ENCODE measurements around the gene SLC9A6.
"Not testable (repeated sequence)": the region's sequence is repeated elsewhere in the genome, so short reads cannot be mapped to it uniquely, and the experiment has no call there.

SLC9A6 gene

GRCh38 chrX:136028383-136028984, 43.2 kb downstream of the SLC9A6 start:
- H3K4me3 ChIP-seq (ENCODE audit: low read depth, low read length), result no peak overlapping the region

DNA sequence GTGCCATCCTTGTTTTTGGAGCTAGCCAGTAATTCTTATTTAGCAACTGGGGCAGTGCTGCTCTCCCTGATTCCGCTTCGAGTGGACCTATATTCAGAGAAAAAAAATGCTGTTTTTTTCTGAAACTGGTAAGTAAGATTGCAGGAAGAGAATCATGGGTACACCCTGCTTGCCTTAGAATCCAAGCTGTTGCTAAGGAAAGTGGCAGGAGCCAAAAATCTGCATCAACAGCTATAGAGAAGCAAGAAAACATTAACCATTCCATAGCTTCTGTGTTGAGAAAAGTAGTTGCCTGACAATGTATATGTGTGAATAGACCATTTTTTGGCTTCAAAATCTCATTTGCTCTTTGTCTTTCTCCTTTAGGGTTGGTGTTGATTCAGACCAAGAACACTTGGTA, 44.5 kb downstream of the SLC9A6 start:
- no peak overlapping the region for H3K4me3 ChIP-seq (ENCODE audit: low read depth, low read length)

GRCh38 chrX:136030303-136031191, 45.3 kb downstream of the SLC9A6 start:
- no peak overlapping the region for H3K4me3 ChIP-seq (ENCODE audit: low read depth, low read length)

GRCh38 chrX:136031626-136032025, 46.4 kb downstream of the SLC9A6 start:
- no peak overlapping the region for H3K4me3 ChIP-seq (ENCODE audit: low read depth, low read length)

GRCh38 chrX:136032370-136032769, 47.1 kb downstream of the SLC9A6 start:
- no peak overlapping the region for H3K4me3 ChIP-seq (ENCODE audit: low read depth, low read length)

- H3K4me3 ChIP-seq (ENCODE audit: low read depth, low read length), result no peak overlapping the region
Observed at GRCh38 chrX:136034668-136035067, 49.4 kb downstream of the SLC9A6 start.

GRCh38 chrX:136035663-136036062, 50.4 kb downstream of the SLC9A6 start:
- no peak overlapping the region for H3K4me3 ChIP-seq (ENCODE audit: low read depth, low read length)

DNA sequence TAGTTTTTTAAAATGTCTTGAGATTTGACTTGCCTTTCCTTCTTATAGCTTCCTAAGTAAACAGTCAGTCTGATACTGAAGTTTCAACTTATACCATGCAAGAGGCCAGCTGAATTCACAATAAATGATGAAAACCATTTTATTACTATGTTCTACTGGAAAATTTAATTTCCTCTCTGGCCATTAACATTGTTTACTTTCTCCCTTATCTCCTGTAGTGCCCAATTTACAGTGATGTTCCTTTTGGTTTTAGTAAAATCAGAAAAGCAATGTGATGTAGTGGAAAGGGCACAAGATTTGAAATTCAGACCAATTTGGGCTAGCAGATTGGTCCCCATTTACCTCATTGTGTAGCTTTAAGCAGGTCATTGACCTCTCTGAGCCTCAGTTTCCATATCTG, 54.2 kb downstream of the SLC9A6 start:
- no peak overlapping the region for H3K4me3 ChIP-seq (ENCODE audit: low read depth, low read length)

DNA sequence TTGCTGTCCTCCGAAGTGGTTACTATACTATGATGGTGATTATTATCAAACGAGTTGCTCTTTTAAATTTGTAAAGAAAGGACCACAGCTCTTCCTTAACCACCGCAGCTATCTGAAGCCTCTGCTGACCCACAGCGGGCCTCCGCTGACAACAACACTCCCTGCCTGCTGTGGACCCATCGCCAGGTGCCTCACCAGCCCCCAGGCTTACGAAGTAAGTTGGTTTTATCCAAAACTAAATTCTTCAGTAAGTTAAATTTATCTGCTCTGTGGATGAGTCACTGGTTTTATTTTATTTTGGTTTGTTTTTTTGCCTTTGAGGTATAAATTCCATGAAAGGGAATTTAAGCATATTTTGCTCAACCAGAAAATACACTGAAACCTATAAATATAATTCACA, 54.7 kb downstream of the SLC9A6 start:
- H3K4me3 ChIP-seq (ENCODE audit: low read depth, low read length), result no peak overlapping the region

GRCh38 chrX:136041254-136041812, 56.1 kb downstream of the SLC9A6 start:
- H3K4me3 ChIP-seq (ENCODE audit: low read depth, low read length), result no peak overlapping the region

DNA sequence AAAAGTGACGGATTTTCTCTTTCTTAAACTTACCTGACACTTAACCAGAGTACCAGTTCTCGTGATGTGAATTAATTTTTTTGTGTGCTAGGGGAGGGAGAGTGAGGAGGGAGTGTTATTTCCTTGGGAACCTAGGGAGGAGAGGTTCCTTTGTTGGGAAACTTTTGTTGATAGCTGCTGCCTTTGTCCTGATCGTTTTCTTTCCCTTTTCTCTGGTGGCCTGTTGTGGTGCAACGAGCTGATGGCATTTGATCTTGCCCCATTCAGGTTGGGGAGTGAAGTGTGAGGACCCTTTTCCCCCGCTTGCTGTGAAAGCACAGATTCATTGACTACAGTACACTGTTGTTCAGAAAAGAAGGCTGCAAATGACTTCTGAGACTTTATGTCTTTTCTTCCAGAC, 59.8 kb downstream of the SLC9A6 start:
- H3K4me3 ChIP-seq (ENCODE audit: low read depth, low read length), result no peak overlapping the region

DNA sequence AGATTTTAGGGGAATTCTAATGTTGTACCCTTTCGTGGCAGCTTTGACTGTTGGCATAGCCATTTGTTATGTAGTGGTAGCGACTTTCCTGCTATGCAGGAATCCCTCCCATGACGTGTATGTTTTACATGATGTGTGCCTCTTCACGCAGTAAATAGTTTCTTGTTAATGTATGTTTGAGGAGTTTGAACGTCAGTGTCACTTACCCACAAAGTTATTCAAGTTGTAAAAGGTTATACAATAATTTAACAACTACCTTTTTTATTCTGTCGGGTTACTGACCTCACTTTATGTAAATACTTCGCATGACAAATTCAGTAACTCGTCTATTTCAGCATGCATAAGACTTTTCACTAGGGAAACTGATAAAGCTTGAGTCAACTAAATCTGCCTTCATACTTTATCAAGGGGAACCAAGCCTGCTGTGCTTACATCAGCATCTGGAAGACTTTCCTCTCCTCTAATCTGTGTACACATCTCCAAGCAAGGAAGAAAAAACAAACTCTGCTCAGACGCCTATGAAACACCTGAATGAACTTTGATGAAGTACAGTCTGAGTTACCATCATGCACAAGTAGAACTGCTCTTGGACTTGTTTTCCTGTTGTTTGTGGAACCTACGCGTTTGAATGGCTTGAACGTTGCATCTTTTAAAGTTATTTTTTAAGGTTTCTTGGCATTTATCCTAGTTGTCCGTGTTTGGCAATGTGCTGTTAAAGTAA, 61.2 kb downstream of the SLC9A6 start:
- no peak overlapping the region for H3K4me3 ChIP-seq (ENCODE audit: low read depth, low read length)

DNA sequence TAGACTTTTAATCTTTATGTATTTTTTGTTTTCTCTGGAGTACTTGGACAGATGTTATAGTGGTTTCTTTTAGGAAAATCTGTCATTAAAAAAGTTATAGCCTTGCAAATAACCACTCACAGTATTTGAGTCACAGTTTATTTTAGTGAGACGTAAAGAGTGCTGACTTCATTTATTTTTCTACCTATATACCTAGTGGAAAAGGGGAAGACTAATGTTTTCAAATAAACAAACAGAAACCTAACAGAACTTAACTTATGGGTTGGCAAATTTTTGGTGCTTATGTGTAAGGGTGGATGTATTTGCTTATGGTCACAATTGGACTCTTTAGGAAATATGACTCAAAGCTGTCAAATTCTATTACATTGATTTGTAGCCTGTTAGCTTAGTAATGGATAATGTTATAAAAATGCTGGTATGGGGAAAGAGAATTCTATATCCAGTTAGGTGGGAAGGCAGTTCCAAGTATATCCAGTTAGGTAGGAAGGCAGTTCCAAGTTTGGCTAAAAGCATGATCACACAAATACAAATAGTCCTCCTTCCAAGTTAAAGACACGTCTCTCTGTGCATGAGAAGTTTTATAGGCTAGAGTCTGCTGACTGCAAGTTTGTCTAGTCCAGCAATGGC, 61.9 kb downstream of the SLC9A6 start:
- no peak overlapping the region for H3K4me3 ChIP-seq (ENCODE audit: low read depth, low read length)

- no peak overlapping the region for H3K4me3 ChIP-seq (ENCODE audit: low read depth, low read length)
Observed at GRCh38 chrX:136047969-136048368, 62.7 kb downstream of the SLC9A6 start.

GRCh38 chrX:136048446-136048845, 63.2 kb downstream of the SLC9A6 start:
- no peak overlapping the region for H3K4me3 ChIP-seq (ENCODE audit: low read depth, low read length)

DNA sequence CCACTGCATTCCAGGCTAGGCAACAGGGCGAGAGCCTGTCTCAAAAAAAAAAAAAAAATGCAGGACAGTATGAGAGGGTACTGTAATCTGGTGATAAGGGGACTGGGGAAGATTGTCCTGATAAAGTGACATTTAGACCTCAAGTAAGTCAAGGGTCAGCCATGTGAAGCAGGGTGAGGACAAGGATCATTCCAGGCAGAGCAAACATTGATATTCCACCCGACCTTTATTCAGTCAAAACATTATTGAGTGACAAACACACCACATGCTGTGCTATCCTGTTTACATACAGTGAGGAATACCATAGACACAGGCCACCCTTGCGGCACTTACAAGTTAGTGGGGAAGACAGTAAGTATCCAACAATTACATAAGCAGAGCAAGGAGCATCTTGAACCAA, 64.4 kb downstream of the SLC9A6 start:
- no peak overlapping the region for H3K4me3 ChIP-seq (ENCODE audit: low read depth, low read length)

DNA sequence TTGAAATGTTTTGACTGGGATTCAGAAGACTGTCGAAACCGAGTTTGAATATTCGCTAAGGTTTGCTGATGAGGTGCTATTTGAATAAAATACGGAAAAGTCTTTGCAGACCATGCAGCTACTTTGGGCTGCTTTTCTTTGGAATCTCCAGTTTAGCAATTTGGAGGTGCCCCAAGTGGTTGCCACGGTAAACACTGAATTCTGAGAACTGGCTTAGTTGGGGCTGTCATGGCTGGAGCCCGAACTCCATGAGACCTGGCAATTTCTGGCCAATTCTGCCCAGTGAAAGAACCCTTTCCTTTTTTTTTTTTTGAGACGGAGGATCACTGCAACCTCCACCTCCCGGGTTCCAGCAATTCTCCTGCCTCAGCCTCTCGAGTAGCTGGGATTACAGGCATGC, 65.6 kb downstream of the SLC9A6 start:
- not testable (repeated sequence) for H3K4me3 ChIP-seq (ENCODE audit: low read depth, low read length)

DNA sequence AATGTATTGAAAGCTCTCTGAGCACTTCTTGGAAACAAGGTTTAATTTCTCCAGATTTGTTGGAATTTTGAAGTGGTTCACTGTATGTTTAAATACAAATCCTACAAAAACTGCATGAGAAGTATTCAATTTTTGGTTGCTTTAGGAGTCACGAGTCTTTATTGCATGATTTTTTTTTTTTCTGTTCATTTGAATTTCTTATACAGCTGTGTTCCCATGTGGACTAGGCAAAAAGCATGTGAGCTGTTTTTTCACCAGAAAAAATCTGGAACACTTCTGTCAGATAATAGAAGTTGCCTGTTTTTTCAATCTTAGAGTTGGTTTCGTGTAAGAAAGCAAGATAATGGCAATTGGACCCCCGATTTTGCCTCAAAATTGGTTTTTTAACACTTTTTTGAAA, 66.4 kb downstream of the SLC9A6 start:
- H3K4me3 ChIP-seq (ENCODE audit: low read depth, low read length), result no peak overlapping the region

DNA sequence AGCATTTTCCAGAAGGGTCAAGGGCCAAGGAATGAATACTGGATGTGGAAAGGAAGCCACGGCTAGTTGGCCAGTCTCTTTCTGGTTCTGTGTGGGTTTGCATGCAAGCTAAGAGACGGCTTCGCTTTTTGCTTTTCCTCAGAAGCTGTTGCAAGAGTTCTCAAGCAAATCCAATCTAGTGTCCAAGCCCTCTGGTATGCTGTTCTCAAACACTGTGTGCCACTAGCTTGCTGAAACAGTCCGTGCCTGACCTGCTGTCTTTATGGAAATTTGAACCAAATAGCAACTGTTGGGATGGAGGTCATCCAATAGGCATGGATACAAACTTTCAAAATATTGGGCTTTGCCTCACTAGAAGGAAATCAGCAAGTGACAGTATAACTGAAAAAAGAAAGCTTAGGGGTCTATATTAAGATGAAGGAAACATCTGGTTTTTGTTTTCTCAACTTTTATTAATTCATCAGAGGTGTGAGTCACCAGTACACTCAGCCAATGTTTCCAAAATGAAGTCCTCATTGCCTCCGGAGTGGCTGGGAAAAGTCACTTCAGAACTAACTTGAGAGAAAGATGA, 70.5 kb downstream of the SLC9A6 start:
- H3K4me3 ChIP-seq (ENCODE audit: low read depth, low read length), result no peak overlapping the region

DNA sequence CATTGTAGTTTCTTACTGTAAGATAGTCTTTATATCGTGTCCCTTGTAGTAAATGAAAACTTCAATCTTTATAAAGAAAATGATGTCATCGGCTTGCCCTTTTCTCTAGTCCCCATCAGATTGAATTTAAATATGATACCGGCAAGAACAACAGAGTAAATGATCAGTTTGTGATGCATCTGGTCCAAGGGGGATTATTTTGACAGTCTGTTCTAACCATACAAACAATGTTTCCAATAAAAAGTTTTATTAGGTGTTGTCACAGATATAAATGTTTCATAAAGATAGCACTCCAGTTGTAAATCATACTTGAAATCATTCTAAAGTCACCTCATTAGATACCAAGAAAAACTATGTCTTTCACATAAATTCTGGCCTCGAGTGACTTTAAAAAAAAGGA, 72.3 kb downstream of the SLC9A6 start:
- no peak overlapping the region for H3K4me3 ChIP-seq (ENCODE audit: low read depth, low read length)

DNA sequence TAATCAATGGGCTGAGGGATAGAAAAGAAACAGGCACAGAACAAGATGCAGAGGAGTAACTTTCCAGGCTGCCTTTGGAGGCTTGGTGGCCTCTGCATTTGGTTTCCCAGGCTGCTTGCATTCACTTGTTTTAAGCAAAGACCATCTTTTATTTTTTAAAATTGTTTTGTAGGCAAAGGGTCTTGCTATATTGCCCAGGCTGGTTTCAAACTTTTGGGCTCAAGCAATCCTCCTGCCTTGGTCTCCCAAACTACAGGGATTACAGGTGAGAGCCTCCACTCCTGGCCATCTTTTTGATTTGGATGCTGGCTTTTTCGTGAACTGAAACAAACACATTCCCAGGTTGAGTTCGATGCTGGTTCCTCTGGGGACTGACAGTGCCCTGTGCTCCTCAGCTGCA, 74.1 kb downstream of the SLC9A6 start:
- no peak overlapping the region for H3K4me3 ChIP-seq (ENCODE audit: low read depth, low read length)

Measured in iPS-11a (cell line).